A204.1 (cell line): ENCODE data around the gene GDPD5.

Experiments used
- FAIRE-seq: peaks from 2 replicates; lab custom pipeline; 2012; peaks lifted over from hg19 to GRCh38; lab: Jason Lieb, UNC

GDPD5 gene

GRCh38 chr11:75447415-75447814 lies 78.3 kb downstream of the GDPD5 start:
- no peak for FAIRE-seq

DNA sequence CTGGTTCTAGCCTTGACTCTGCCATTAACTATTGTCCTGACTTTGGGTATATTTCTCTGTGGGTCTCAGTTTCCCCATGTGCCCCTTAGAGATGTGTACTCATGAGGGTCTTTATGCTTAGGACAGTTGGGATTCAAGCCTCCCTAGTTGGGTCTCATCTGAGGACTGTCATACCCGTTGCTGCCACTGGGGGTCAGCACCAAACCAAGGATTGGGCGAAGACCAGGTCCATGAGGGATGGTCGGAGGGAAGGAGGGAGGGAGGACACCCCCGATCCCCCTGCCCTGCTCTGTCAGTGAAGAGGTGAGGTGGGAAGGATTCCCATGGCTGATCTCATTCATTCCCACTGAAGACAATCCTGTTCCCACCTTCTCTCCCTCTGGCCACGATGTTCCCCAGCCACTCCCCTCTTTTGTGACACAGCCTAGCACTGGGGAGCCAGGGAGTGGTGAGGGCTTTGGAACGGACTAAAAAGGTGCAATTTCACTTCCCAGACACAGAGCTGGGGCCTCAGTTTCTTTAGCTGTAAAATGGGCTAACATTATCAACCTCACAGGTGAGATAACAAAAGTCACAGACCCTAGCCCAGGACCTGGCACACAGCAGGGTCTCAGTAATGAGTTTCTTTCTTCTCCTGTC lies 80.3 kb downstream of the GDPD5 start:
- FAIRE-seq = no peak

- no peak for FAIRE-seq
Observed at GRCh38 chr11:75443043-75443442, 82.7 kb downstream of the GDPD5 start.

DNA sequence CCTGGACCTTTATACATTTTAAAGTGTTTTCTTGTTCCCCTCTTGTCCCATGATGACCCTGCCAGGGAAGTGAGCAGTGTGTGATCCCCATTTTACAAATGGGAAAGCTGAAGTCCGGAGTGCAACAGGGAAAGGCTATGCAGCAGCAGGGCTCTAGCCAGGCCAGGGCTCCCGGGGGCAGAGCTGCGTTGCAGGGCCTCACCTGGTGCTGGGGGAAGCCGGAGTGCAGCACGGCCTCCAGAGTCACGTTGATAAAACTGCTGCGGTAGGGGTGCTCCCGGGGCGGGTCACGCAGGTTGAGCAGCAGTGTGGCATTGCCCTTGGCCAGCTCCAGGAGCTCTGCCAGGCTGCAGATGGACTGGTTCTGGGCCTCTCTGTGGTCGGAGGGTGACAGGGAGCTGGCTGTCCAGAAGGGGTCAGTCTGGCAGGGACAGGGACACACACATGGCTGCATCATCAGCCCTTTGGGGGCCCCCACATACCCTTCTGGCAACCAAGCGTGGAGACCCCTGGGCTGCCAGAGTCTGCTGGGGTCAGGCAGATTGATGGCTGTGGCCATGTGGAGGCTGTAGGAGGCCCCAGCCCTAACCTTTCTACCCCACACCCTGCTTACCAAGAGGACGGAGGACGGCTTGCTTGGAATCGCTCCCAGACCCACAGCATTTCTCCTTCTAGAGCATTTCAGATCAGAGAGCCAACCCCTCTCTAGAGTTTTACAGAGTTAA lies 83.4 kb downstream of the GDPD5 start:
- FAIRE-seq = no peak

- FAIRE-seq = no peak
Observed at GRCh38 chr11:75441804-75442132, 84.0 kb downstream of the GDPD5 start.

DNA sequence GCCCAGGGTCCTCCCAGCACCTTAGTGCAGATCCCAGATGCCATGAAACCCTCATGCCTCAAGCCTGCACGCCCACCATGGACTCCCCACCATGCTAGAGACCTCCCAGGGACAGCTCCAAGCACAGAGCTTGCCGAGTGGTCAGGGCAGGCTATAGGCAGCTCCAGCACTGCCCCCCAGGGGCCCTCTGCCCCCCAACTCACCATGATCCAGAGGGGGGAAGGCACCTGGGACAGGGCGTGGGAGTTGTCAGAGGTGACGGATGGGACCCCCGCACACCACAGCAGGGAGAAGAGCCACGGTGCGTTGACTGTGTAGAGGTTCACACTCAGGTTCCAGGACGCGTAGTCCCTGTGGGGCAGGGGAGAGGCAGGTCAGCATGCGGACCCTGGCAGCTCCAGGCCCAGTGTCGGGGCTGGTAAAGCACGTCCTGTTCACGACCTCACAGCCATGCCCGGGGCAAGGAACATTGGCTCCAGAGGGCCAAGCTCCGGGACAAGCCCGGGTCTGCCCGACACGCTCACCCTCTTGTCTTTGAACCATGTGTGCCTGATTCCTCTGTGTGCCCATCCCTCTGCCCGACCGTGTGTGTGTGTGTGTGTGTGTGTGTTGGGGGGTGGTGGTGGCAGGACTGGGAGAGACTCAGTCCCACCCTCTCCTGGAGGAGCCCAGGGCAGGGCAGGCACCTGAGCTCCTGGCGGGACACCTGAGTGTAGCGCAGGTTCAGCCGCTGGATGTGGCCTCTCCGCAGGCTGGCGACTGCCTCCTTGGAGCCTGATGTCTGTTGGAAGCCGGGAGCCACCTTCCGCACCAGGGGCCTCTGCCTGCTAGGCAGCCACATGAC lies 84.6 kb downstream of the GDPD5 start:
- no peak for FAIRE-seq

- FAIRE-seq = no peak
Observed at GRCh38 chr11:75439495-75440120, 86.1 kb downstream of the GDPD5 start.

- no peak for FAIRE-seq
Observed at GRCh38 chr11:75439026-75439425, 86.7 kb downstream of the GDPD5 start.

GRCh38 chr11:75437966-75438659 lies 87.6 kb downstream of the GDPD5 start:
- no peak for FAIRE-seq

DNA sequence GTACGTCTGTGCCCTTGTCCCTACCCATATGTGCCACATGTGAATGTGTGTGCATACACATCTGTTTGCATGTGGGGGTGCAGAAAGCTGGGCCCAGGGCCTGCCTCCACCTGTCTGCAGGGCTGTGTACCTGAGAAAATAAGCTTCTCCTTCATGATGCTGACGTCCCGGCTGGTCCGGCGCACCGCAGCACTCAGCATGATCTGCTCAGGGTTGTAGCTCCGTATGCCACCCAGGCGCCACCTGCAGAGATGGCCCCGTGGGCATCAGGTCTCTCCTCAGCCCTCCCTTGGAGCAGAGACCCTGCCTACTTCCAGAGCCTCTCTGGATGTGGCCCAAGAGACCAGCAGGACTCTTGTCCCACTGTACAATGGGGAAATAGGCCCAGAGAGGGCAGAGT lies 88.9 kb downstream of the GDPD5 start:
- no peak for FAIRE-seq

DNA sequence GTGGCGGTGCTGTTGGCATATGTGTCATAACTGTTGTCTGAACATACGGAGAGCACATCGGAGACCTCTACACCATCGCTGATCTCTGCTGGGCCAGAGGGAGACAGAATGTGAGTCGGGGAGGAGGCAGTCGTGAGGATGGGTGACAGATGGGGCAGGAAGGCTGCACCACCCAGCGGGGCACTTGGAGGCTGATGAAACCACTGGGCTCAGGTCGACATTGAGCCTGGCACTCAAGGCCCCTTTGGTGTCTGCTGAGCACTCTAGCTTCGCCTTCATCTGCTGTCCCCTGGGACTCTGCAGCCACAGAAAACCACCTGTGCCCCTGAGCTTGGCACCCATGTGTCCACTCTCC lies 90.2 kb downstream of the GDPD5 start:
- FAIRE-seq = no peak

DNA sequence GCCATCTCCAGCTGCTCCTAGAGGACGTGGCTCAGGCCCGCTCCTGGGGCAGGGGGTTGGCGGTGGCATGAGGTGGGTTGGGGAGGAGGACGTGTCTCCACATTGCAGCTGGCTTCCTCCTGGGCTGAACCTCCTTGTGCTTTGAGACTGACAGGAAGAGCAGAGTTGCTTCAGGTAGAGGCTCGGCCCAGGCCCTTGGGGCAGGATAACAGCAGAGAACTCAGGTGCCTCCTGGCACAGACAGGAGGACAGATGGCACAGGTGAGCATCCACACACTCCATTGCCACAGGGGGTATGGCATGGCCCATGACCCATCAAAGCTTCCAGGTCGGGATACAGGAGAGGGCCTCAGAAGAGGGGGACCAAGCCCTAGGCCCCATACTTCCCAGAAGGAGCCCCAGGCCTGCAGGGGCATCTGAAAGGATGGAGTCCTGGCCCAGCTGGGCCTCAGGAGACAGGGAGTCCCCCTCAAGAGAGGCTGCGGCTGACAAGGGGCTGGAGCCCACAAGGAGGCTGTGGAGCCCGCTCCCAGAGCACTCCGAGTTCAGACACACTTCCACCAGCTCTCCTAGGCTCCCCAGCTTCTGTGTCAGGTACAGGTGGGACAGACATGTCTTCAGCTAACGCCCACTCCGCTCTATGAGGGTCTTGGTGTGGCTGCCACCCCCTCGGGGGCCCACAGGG lies 90.7 kb downstream of the GDPD5 start:
- FAIRE-seq = no peak

DNA sequence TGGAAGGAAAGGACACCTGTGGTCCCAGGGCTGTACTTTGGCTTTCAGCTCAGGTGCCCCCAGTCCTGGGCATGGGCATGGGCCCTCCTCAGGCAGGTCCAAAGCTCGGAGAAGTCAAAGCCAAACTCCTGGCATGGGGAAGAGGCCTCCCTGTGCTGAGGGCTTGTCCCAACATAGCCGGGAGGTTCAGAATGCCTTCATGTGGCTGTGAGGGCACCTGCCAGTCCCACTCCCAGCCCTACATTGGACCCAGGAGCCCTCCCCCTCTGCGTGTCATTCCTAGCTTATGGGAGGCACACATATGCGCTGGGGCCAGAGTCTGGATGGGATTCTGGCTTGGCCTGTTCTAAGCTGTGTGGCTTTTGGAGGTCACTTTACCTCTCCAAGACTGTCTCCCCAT lies 91.7 kb downstream of the GDPD5 start:
- FAIRE-seq = no peak

- no peak for FAIRE-seq
Observed at GRCh38 chr11:75433443-75433842, 92.3 kb downstream of the GDPD5 start.

DNA sequence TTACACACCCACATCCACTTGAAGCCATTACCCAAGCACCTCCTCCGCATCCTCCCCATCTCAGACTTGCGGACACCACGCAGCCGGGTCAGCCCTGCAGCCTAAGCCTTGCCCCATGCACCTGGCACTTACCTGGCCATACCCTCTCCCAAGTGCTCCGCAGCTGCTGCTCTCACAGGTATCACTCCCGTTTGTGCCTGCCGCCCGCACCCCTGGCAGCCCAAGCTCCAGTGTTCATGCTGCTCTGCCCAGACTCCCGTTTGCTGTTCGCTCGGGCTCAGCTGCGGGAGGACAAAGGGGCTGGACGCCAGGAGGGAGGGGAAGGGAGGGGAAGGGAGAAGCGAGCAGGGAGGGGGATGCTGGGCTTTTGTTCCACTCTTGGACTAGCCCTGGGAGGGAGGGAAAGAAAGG lies 92.8 kb downstream of the GDPD5 start, which contains the start of gene KLHL35:
Gene KLHL35, minus strand, starts transcription at position 293 of the 411 bp plus-strand sequence. CDS start 2,574 bp downstream, outside the sequence.
- FAIRE-seq = no peak

DNA sequence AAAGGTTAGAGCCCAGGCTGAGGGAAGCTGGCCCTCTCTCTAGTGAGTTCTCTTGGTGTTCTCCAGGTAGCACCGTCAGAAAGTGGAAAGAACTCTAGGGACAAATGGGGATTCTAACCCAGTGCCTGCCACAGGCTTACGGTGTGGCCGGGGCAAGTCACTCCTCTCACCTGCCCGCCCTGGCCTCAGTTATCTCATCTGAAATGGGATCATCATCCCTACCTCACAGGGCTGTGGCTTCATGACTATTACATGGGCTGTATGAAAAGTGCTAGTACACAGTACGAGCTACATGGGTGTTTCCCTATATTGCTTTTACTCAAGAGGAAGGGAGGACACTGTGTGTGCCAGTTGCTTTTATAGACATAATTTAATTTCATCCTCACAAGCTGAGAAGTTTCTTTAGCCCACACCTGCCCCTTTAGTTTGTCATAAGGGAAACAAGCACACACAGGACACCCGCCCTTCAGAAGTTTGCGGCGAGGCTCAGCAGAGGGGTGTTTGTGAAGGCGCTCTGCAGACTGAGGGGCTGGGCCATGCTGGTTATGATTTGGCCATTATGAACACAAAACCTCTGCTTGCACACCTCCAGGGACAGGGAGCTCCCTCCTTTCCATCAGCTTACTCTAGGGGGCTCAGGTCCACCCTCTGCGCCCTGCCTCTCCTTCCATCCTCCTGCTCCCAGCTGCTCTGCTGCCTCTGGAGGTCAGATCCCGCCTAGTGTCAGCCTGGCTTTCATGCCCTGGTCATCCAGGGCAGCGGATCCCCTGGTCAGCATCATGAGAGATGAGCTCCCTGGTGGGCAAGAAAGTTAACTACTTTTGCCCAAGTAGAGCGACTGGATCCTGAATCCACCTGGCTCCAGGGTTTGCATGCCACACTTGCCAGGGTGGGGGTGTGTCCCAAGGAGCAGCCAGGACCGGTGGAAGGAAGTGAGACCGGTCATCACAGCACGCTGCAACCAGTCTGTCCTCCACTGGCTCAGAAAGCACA lies 93.9 kb downstream of the GDPD5 start:
- FAIRE-seq = no peak

- no peak for FAIRE-seq
Observed at GRCh38 chr11:75430714-75431532, 94.8 kb downstream of the GDPD5 start.

GRCh38 chr11:75429902-75430713 lies 95.6 kb downstream of the GDPD5 start:
- FAIRE-seq = no peak

DNA sequence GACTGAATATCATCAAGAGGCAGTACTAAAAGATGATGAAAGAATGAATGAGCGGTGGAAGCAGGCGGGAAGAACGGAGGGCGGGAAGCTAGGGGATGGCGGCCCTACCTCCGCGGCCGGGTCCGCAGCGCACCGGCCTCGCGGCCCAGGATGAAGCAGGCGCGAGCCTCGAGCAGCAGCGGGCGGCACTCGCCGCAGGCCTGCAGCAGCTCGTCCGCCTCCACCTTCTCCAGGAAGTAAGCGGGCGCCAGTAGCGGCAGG lies 96.2 kb downstream of the GDPD5 start:
- FAIRE-seq = no peak
